ENCODE results near the gene MEF2C.

The MEF2C gene

DNA sequence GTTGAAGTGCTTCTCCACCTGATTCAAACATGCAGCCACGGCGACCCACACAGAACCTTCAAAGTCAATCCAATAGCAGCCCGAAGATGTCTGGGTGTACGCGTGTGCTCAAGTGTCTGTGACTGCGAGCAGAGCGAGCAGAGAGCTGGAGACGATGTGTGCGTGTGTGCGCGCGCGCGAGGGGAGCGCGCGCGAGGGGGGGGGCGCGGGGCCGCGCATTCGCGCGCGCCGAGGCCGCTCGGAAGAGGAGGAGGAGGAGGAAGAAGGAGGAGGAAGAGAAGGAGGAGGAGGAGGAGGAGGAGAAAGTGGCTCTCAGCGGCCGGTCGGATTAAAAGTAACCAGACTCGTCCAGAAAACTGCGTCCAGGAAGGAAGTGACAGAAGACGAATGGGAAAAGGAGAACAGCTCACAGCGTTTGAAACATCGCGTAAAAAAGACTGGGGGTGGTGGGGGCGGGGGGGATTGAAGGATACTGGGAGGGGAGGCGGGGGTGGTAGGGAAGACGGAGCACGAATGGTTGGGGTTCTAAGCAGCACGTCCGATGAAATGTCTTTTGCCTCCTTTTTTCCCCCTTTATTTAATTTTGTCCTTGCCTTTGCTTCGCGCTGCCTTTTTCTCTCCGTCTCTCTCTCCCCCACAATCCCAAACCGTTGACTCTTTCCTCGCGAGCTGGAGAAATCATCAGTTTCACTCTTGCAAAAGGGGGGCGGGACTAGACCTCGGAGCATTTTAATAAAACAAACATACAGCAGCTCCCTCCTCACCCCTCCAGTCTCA, at the start of gene MEF2C:
MEF2C (minus strand) TSS at position 126 of the 777 bp plus-strand sequence. CDS start 59,396 bp downstream, outside the sequence.
- H4K20me1 ChIP-seq (ENCODE audit: insufficient read depth, low read length): no peaks in the 10 kb centered on the region
- TF ChIP-seq, protein P1, sequence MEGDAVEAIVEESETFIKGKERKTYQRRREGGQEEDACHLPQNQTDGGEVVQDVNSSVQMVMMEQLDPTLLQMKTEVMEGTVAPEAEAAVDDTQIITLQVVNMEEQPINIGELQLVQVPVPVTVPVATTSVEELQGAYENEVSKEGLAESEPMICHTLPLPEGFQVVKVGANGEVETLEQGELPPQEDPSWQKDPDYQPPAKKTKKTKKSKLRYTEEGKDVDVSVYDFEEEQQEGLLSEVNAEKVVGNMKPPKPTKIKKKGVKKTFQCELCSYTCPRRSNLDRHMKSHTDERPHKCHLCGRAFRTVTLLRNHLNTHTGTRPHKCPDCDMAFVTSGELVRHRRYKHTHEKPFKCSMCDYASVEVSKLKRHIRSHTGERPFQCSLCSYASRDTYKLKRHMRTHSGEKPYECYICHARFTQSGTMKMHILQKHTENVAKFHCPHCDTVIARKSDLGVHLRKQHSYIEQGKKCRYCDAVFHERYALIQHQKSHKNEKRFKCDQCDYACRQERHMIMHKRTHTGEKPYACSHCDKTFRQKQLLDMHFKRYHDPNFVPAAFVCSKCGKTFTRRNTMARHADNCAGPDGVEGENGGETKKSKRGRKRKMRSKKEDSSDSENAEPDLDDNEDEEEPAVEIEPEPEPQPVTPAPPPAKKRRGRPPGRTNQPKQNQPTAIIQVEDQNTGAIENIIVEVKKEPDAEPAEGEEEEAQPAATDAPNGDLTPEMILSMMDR (IDR thresholded peaks at IDR 0.05; ENCODE audit: low read length): no peak
- TF ChIP-seq EZH2 (IDR thresholded peaks at IDR 0.05; ENCODE audit: borderline replicate concordance, low read length): no peak
- peaks cover 46% of the 10 kb centered on the region for H3K79me2 ChIP-seq (ENCODE audit: insufficient read depth, low read length)
- H3K9me3 ChIP-seq (ENCODE audit: low read length): no peaks in the 10 kb centered on the region
- no peak within 1 kb of the TSS for H2AFZ ChIP-seq (ENCODE audit: low read length)
- peak within 1 kb of the TSS; percentile 94 for H3K4me3 ChIP-seq (ENCODE audit: low read depth, low read length, poor library complexity, severe bottlenecking)
- no peaks in the 10 kb centered on the region; the same call in 1 of the 2 replicates for H3F3A ChIP-seq (ENCODE audit: insufficient read depth, low read length)
- H3K4me2 ChIP-seq (ENCODE audit: low read length): peak within 1 kb of the TSS; percentile 90
- H3K9ac ChIP-seq (ENCODE audit: low read length): peak within 1 kb of the TSS; percentile 98
- no peaks in the 10 kb centered on the region for H3K9me2 ChIP-seq (ENCODE audit: low read depth, low read length)
- peaks cover 67% of the 10 kb centered on the region for H3K4me1 ChIP-seq (ENCODE audit: insufficient read depth, low read length, severe bottlenecking)
- H3K36me3 ChIP-seq (ENCODE audit: insufficient read depth, low read length): no peaks in the 10 kb centered on the region; the same call in 1 of the 2 replicates
- no peaks in the 10 kb centered on the region for H3K27me3 ChIP-seq (ENCODE audit: insufficient read depth, low read length)
- H3K27ac ChIP-seq (ENCODE audit: low read depth, low read length, poor library complexity, severe bottlenecking): peak within 1 kb of the TSS; percentile 71

DNA sequence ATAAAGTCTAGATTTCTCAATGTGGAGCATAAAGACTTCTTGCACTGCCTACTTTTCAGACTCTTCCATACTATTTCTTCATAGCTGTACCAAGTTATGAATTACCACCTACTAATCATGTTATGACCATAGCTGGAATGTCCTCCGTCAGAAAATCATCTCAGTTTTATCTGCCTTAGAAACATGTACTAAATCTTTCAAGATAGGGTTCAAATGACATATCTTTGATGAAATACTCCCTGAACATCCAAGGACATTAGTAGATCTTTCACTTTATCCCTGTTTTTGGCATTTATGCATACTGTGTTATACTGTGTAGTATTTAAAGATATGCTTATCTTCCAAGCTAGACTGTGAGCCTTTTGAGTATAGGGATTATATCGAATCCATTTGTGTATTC, 49.6 kb upstream of the MEF2C start:
- no peaks in the 10 kb centered on the region for H3K27me3 ChIP-seq (ENCODE audit: insufficient read depth, low read length)
- H3K4me1 ChIP-seq (ENCODE audit: insufficient read depth, low read length, severe bottlenecking): no peaks in the 10 kb centered on the region
- no peaks in the 10 kb centered on the region for H3K9me2 ChIP-seq (ENCODE audit: low read depth, low read length)
- no peak overlapping the region for H3K4me2 ChIP-seq (ENCODE audit: low read length)
- TF ChIP-seq, protein P1 (IDR thresholded peaks at IDR 0.05; ENCODE audit: low read length): no peak
- no peak for TF ChIP-seq EZH2 (IDR thresholded peaks at IDR 0.05; ENCODE audit: borderline replicate concordance, low read length)
- no peak overlapping the region for H3K4me3 ChIP-seq (ENCODE audit: low read depth, low read length, poor library complexity, severe bottlenecking)
- H4K20me1 ChIP-seq (ENCODE audit: insufficient read depth, low read length): no peaks in the 10 kb centered on the region
- H3K27ac ChIP-seq (ENCODE audit: low read depth, low read length, poor library complexity, severe bottlenecking): no peak overlapping the region
- no peaks in the 10 kb centered on the region for H3K79me2 ChIP-seq (ENCODE audit: insufficient read depth, low read length)
- no peaks in the 10 kb centered on the region for H3F3A ChIP-seq (ENCODE audit: insufficient read depth, low read length)
- H2AFZ ChIP-seq (ENCODE audit: low read length): no peak overlapping the region
- no peak overlapping the region for H3K9ac ChIP-seq (ENCODE audit: low read length)
- H3K36me3 ChIP-seq (ENCODE audit: insufficient read depth, low read length): no peaks in the 10 kb centered on the region
- H3K9me3 ChIP-seq (ENCODE audit: low read length): no peaks in the 10 kb centered on the region

DNA sequence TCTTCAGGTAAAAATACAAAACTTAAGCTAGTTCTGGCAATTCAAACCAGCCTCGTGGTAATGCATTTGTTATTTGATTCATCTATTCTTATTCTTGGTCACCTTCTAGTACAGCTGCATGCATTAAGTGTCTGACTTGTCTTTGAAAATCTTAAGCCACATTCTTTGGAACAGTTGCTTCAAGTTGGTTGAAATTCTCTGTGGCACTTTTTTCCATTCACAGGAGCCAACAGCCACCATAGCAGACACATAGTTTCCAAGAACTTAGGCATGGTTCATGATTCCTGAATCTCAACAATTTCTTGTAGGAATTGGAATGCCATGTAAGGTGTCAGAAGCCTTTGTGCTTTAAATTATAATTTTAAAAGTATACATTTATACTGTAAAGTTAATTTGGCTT, 47.4 kb upstream of the MEF2C start:
- no peak overlapping the region for H3K9ac ChIP-seq (ENCODE audit: low read length)
- no peaks in the 10 kb centered on the region for H3K36me3 ChIP-seq (ENCODE audit: insufficient read depth, low read length)
- no peaks in the 10 kb centered on the region for H4K20me1 ChIP-seq (ENCODE audit: insufficient read depth, low read length)
- H3K79me2 ChIP-seq (ENCODE audit: insufficient read depth, low read length): no peaks in the 10 kb centered on the region
- H3K9me3 ChIP-seq (ENCODE audit: low read length): no peaks in the 10 kb centered on the region
- no peaks in the 10 kb centered on the region for H3F3A ChIP-seq (ENCODE audit: insufficient read depth, low read length)
- H3K9me2 ChIP-seq (ENCODE audit: low read depth, low read length): no peaks in the 10 kb centered on the region
- H3K27ac ChIP-seq (ENCODE audit: low read depth, low read length, poor library complexity, severe bottlenecking): no peak overlapping the region
- H3K4me1 ChIP-seq (ENCODE audit: insufficient read depth, low read length, severe bottlenecking): no peaks in the 10 kb centered on the region
- H3K4me2 ChIP-seq (ENCODE audit: low read length): no peak overlapping the region
- H2AFZ ChIP-seq (ENCODE audit: low read length): no peak overlapping the region
- no peak for TF ChIP-seq EZH2 (IDR thresholded peaks at IDR 0.05; ENCODE audit: borderline replicate concordance, low read length)
- TF ChIP-seq, protein P1 (IDR thresholded peaks at IDR 0.05; ENCODE audit: low read length): no peak
- no peak overlapping the region for H3K4me3 ChIP-seq (ENCODE audit: low read depth, low read length, poor library complexity, severe bottlenecking)
- no peaks in the 10 kb centered on the region for H3K27me3 ChIP-seq (ENCODE audit: insufficient read depth, low read length)
